ENCODE measurements around the gene GRK2.
"Not testable (repeated sequence)": the region's sequence is repeated elsewhere in the genome, so short reads cannot be mapped to it uniquely, and the experiment has no call there.

The GRK2 gene

DNA sequence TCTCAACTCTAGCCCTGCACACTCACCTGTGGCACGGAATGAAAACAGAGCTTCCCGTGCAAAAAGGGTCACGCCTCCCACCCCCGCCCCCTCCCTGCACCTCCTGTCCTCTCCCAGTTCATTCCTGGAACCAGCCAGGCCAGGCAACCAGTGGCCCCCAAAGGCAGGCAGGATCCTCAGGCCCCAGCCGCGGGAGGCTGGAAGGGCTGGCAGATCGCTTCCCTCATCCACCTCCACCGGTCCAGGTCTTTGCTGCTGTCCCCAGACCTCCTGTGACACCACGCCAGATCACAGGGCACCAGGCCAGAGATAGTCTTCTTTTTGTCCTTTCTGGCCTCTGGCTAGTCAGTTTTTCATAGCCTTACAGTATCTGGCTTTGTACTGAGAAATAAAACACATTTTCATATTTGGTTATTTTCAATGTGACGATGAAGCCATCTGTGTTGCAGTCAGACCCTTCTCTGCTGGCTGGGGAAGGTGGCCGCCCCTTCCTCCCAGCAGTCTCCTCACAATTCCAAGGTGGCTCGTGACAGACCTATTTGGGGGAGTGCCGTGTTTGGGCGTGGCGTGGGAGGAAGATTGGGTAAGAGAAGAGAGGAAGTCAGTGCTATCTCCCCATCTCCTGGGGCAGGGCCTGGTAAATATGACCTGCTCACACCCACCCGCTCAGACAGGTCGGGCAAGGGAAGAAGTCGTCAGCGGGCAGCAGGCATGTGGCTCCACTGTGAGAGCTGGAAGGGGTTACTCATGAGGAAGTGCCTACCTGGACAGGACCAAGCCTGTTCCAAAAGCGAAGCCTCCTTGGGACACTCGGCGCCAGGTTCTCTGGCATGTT is 46.1 kb downstream of the GRK2 start:
- DNase-seq (ENCODE audit: low spot score), result no peak

DNA sequence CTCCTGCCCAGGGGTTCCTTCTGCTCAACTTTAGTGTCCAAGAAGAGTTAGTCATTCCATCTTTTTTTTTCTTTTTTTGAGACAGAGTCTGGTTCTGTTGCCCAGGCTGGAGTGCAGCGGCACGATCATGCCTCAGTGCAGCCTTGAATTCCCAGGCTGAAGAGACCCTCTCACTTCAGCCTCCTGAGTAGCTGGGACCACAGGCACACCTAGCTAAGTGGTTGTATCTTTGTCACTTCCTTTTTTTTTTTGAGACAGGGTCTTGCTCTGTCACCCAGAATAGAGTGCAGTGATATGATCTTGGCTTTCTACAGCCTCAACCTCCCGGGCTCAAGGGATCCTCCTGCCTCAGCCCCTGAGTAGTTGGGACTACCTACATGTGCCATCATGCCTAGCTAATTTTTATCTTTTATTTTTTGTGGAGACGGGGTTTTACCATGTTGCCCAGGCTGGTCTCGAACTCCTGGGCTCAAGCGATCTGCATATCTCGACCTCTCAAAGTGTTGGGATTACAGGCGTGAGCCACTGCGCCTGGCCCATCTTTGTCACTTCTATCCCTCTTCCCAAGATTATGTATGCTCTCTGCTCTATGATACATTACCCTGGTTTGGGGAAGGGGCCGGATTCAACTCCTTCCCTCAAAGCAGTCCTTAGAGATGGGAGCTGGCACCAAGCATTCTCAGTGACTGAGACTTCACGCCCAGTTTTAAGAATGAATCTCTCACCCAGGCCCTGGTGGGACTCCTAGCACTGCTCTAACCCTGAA is 47.0 kb downstream of the GRK2 start:
- DNase-seq (ENCODE audit: low spot score), result no peak

DNA sequence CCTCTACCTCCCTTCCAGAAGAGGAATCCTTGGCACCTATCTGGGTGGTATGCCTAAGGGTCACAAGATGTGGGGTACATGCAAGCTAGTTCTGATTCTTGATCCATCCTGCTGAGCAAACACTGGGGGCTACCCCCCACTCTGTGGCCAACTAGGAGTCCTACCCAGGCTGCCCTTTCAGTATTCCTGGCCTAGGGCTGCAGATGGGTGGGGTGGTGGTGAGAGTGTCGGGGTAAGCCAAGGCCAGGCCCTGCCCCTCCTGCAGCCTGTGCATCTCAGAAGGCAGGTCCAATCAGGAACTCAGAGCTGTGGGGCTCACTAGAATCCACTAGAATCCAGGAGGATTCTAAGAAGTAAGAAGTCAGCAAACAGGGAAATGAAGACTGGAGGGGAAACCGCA is 47.9 kb downstream of the GRK2 start:
- DNase-seq (ENCODE audit: low spot score), result no peak

DNA sequence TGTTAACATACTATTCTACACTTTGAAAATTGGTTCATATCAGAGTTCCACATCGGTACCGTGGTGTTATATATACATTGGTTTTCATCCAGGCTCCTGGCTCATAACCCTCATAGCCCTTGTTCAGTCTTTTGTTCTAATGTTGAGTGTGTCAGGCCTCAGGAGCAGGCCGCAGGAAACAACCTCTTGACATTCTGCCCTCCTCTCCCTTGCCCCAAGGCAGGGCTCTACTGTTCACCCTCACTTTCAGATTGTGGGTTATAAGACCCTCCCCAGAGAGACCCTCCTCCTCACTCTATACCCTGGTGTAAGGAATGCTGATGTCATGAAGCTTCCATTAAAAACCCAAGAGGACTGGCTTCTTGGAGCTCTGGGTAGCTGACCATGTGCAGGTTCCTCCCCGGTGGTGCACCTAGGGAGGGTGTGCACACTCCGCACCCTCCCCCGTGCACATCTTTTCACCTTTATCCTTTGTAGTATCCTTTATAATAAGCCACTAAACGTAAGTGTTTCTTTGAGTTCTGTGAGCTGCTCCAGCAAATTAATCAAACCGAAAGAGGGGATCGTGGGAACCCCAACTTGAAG is 49.1 kb downstream of the GRK2 start:
- DNase-seq (ENCODE audit: low spot score), result no peak

DNA sequence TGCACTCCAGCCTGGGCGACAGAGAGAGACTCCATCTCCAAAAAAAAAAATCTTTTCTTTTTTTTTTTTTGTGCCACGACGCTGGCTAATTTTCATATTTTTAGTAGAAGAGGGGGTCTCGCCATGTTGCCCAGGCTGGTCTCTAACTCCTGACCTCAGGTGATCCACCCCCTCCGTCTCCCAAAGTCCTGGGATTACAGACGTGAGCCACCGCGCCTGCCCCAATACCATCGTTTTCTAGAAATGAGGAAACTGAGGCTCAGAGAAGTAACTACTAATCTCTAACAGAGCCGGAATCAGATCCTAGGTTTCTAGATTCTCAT is 50.6 kb downstream of the GRK2 start:
- no peak for DNase-seq (ENCODE audit: low spot score)

DNA sequence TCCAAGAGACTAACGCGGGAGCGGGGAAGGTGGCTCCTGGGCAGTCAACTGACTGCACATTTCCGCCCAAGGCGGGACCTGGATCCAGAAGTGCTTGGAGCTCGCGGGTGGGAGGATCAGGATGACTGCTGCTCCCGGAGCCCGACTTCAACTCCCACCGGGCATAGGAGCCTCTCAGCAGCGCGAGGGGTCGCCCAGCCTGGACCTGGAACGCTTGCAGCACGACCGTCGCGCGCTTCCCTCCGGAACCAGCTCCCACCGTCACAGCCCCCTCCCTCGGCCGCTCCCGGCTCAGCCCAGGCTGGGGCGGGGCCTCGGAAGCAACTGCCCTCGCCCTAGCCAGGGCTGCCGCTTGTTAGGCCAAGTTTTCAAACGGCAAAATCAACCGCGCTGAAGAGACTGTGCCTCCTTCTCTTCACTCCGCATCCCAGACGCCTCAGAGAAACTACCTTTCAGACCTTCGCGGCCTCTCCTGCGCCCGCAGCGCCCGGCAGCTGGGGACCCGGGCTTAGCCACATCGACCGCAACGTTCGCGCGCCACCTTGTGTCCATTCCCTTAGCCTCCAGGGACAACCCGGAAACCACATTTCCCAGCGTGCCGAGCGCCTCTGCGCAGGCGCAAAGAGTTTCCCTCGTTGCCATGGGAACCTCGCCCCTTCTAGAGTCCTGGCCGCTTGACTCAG is 51.1 kb downstream of the GRK2 start:
- DNase-seq (ENCODE audit: low spot score), result peak; percentile 95

DNA sequence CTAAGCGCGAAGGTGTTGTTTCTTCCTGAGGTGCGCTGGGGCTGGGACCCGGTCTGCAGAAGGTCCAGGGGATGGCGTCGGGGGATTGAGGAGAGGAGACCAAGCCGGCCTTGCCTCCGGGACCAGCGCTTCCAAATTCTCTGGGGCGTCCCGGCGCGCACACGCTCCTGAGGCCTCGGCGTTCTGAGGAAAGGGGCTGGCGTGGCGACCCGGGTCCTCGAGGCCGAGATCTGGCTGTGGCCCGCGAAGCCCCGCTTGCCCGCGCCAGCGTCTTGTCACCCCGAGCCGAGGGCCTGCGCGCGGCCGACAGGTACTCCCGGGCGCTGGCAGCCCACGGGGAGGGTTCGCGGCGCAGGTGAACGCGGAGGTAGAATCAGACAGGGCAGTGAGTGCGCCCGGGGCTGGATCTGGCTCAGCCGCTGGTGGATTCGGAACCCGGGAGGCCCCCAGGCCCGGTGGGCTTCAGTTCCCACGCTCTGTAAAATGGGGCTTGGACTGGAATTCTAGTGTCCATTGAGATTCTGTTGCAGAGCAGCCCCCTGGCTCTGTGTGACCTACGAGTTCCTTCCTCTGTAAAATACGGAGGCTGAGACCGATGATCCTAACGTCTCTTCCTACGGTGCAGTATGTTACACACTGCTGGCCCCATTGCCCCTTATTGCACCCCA is 51.7 kb downstream of the GRK2 start:
- DNase-seq (ENCODE audit: low spot score), result no peak

DNA sequence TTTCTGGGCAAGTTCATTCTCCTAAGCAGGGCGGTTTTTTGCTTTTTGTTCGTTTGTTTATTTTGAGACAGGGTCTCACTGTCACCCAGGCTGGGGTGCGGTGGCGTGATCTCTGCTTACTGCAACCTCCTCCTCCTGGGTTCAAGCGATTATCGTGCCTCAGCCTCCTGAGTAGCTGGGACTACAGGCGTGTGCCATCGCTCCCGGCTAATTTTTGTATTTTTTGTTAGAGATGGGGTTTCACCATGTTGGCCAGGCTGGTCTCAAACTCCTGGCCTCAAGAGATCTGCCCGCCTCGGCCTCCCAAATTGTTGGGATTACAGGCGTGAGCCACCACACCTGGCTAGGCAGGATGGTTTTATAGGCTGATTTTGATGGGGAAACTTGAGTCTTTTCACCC is 52.6 kb downstream of the GRK2 start:
- not testable (repeated sequence) for DNase-seq (ENCODE audit: low spot score)

DNA sequence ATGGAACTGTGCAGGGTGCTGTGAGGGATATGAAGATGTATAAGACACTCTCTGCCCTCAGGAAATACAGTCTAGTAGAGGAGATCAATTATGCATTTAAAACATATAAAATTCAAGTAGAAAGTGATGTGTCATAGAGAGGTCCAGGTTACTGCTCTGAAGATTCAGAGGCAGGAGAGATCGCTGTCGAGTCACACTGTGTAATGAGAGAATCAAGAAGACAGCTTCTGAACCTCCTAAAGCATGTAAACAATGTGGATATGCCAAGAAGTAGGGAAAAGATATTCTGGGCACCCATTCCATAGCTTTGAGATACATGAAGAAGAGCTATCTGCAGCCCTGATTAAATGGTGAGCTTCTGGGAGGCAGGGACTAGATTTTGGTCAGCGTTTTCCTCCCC is 53.7 kb downstream of the GRK2 start:
- DNase-seq (ENCODE audit: low spot score), result no peak

DNA sequence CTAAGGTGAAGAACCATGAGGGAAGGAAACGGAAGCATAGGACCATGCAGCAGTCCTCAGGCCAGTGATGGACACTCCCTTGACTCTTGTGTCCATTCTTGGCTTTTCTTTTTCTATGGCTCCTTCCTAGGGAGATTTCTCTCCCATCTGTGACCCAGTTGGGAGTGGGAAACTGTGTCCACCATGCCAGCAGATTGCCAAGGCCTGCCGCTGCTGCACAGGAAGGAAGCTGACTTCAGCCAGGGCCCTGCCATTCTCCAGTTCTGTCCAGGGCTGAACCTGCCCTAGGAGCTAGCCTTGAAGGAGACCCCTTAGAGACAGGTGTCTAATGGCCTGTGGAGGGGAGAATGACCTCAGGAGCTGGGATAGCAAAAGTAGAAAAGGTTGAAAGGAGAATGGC is 54.4 kb downstream of the GRK2 start:
- no peak for DNase-seq (ENCODE audit: low spot score)

DNA sequence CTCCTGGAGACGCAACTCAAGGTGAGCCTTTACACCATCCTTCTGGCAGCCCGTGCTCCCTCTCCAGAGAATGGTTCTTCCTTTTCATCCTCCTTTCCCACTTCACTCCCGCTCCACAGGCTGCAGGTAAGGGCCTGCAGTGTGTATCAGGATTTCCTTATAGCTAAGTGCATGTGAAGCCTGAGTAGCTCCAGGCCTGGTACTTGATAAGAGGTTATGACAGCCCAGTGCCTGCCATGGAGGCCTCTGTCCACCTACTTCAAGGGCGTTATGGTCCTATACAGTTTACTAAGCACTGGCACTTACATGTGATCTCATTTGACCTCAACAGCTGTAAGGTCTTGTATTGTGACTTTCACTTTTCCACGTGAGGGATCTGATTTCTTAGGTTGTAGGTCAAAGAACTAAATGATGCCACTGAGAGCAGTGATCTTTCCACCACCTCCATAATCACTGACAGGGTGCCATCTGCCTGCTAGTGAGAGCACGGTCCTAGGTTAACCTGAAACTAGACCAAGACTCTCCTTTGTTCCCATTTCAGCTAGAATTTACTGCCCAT is 55.1 kb downstream of the GRK2 start:
- no peak for DNase-seq (ENCODE audit: low spot score)

DNA sequence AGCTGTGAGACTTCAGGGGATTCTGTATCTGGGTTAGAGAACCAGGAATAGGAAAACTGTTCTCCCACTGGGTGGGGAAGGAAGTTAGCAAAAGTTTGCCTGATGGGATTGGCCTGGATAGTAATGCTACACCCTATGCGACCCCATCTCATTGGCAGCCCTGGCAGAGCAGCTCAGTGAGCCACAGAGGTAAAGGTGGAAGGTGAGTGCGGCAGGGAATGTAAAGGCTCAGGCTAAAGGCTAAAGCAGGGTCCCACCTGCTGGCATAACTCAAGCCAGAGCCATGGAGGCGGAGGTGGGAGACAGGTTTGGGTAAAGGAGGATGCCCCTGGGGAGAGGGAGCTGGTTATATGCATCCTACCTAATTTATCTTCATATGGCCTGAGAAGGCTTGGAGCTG is 55.8 kb downstream of the GRK2 start:
- DNase-seq (ENCODE audit: low spot score), result no peak

DNA sequence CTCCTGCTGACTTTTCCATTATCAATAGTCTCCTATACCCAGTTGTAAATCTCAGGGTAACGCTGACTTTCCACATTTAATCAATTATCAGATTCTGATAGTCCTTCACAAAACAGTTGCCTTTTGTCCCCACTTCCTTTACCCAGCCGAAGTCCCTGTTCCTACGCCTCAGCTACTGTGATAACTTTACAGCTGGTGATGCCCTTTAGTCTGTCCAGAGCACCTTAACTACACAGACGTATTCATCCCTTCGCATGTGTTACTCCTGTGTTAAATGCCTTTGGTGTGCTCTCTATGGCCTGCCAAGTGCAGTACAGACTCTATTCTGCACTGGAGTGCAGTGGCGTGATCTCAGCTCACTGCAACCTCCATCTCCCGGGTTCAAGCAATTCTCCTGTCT is 57.3 kb downstream of the GRK2 start:
- DNase-seq (ENCODE audit: low spot score), result no peak

DNA sequence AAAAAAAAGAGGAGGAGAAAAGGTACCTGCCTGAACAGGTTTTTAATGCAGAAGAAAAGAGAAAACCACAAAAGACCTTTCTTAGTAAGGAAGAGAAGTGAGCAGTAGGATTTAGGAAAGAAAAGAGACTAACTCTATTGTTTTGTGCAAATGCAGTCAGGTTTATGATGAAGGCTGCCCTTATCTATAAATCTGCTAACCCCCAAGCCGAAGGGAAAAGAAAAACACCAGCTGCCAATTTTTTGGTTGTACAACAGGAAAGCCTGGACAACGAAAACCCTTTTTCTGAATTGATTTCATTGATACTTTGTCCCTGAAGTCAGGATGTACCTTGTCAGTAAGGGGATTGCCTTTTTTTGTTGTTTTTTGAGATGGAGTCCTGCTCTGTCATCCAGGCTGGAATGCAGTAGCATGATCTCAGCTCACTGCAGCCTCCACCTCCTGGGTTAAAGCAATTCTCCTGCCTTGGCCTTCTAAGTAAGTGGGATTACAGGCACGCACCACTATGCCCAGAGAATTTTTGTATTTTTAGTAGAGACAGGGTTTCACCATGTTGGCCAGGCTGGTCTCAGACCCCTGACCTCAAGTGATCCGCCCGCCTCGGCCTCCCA is 65.9 kb downstream of the GRK2 start:
- no peak for DNase-seq (ENCODE audit: low spot score)
